HCT116 (cell line): Measurements from ENCODE around the gene AOC2. TPM values are rescaled to one million over a fixed set of nuclear protein-coding genes. Genes with fewer than 3 reads are reported as not detected.

Experiments used
- ATAC-seq: fragments of 200-7000 bp; cut with Tn5 transposase; 2 replicates; pipeline ENCODE4 v1.9.1; 2020; ENCODE audit warnings: mild to moderate bottlenecking, moderate library complexity
- BruUV-seq: library from RNA; stranded (reverse); fragments of 400-500 nt; replicated peaks from 2 replicates; lab custom pipeline; 2021; lab: Mats Ljungman, UMichigan
- CTCF ChIA-PET: fragments of 300-600 bp; sonication (Branson Sonifier 250); formaldehyde crosslinking; loops from one replicate; lab custom pipeline; 2021; ENCODE audit warnings: antibody characterized with exemption; lab: Charles Lee
- POLR2A ChIA-PET: fragments of 300-600, 350-600 bp; sonication (Branson Sonifier 250); formaldehyde crosslinking; loops from one replicate; lab custom pipeline; 2021; ENCODE audit warnings: antibody characterized with exemption; lab: Charles Lee
- RAD21 ChIA-PET, 2 experiments: fragments of 300-600 bp; sonication (Branson Sonifier 250); formaldehyde crosslinking; loops; one replicate each; lab custom pipeline; 2023; ENCODE audit warnings: low total read pairs in 2 of 2; ENCODE audit not compliant: uncharacterized antibody in 2 of 2, unreplicated experiment in 2 of 2, low non-redundant PET in 1 of 2; lab: Charles Lee
- DNase-seq: peaks from one replicate; pipeline ENCODE4 v3.0.0-alpha.2; 2010; ENCODE audit warnings: low read depth, low spot score
- H2AFZ ChIP-seq: fragments of 200-600 bp; shearing (Covaris generic), sonication (generic); 2 replicates; pipeline ENCODE4 v1.6.1; 2017; ENCODE audit warnings: low read depth, mixed run types, mixed read lengths, antibody characterized with exemption, low read length; ENCODE audit not compliant: poor library complexity, severe bottlenecking
- H3K27ac ChIP-seq: 2 replicates; pipeline ENCODE4 v1.5.1; 2012; ENCODE audit warnings: low read depth, low read length
- H3K27me3 ChIP-seq: fragments of 200-600 bp; sonication (generic); 2 replicates; pipeline ENCODE4 v1.6.1; 2016; ENCODE audit warnings: mixed run types, low read length, mixed read lengths; ENCODE audit not compliant: insufficient read depth
- H3K36me3 ChIP-seq, 2 experiments: fragments of 200-500 bp in 1 of 2; fragments of 200-600 bp in 1 of 2; sonication (Bioruptor generic) in 1 of 2; sonication (generic) in 1 of 2; 2 replicates each; pipeline versions ENCODE4 v1.5.1 to v1.6.1; 2014 to 2016; ENCODE audit warnings: low read length in 2 of 2, inconsistent platforms in 1 of 2, mixed read lengths in 1 of 2, mixed run types in 1 of 2; ENCODE audit not compliant: insufficient read depth in 2 of 2, control insufficient read depth in 1 of 2
- H3K4me1 ChIP-seq, 2 experiments: fragments of 200-600 bp in 1 of 2; sonication (generic) in 1 of 2; 2 replicates each; pipeline versions ENCODE4 v1.5.1 to v1.6.1; 2012 to 2017; ENCODE audit warnings: low read length in 2 of 2, inconsistent platforms in 1 of 2, mild to moderate bottlenecking in 1 of 2, mixed read lengths in 1 of 2, mixed run types in 1 of 2, moderate library complexity in 1 of 2; ENCODE audit not compliant: insufficient read depth in 2 of 2, control insufficient read depth in 1 of 2
- H3K4me2 ChIP-seq: fragments of 200-600 bp; sonication (generic); 2 replicates; pipeline ENCODE4 v1.6.1; 2017; ENCODE audit warnings: mixed run types, low read length, mixed read lengths
- H3K4me3 ChIP-seq, 2 experiments: fragments of 200-600 bp in 1 of 2; sonication (generic) in 1 of 2; replicated peaks in 1 of 2; 2 replicates each; pipeline ENCODE4 v1.5.1; 2011 to 2016; ENCODE audit warnings: low read length in 2 of 2, control low read depth in 1 of 2, low read depth in 1 of 2, mild to moderate bottlenecking in 1 of 2, mixed read lengths in 1 of 2, mixed run types in 1 of 2
- H3K79me2 ChIP-seq: fragments of 200-600 bp; sonication (generic); 2 replicates; pipeline ENCODE4 v1.6.1; 2017; ENCODE audit warnings: mild to moderate bottlenecking, mixed run types, low read length, moderate library complexity, mixed read lengths; ENCODE audit not compliant: insufficient read depth
- H3K9ac ChIP-seq: fragments of 200-600 bp; sonication (generic); 2 replicates; pipeline ENCODE4 v1.6.1; 2016; ENCODE audit warnings: low read length, mixed read lengths
- H3K9me2 ChIP-seq: fragments of 200-600 bp; sonication (generic), shearing (Covaris generic); 2 replicates; pipeline ENCODE4 v1.6.1; 2017; ENCODE audit warnings: mixed run types, mild to moderate bottlenecking, moderate library complexity; ENCODE audit not compliant: insufficient read depth
- H3K9me3 ChIP-seq, 2 experiments: fragments of 200-500 bp in 1 of 2; fragments of 200-600 bp in 1 of 2; sonication (Bioruptor generic) in 1 of 2; sonication (generic) in 1 of 2; 2 replicates each; pipeline ENCODE4 v1.6.1; 2014 to 2017; ENCODE audit warnings: low read length in 2 of 2, mixed read lengths in 2 of 2, inconsistent platforms in 1 of 2, low read depth in 1 of 2, mild to moderate bottlenecking in 1 of 2, mixed run types in 1 of 2, moderate library complexity in 1 of 2; ENCODE audit not compliant: control insufficient read depth in 1 of 2, insufficient read depth in 1 of 2
- H4K20me1 ChIP-seq: fragments of 200-600 bp; sonication (generic), shearing (Covaris generic); 2 replicates; pipeline ENCODE4 v1.6.1; 2017; ENCODE audit warnings: mixed run types, mild to moderate bottlenecking, moderate library complexity; ENCODE audit not compliant: insufficient read depth
- EGR1 ChIP-seq: IDR thresholded peaks from 2 replicates; pipeline ENCODE4 v1.6.1; 2012; ENCODE audit warnings: low read depth
- EZH2 ChIP-seq: fragments of 200-600 bp; sonication (generic); IDR thresholded peaks from 2 replicates; pipeline ENCODE4 v1.6.1; 2017; ENCODE audit warnings: antibody characterized with exemption, mixed run types
- POLR2A ChIP-seq: IDR thresholded peaks from 2 replicates; pipeline ENCODE4 v1.7.0; 2011; ENCODE audit warnings: borderline replicate concordance; ENCODE audit not compliant: insufficient read depth, insufficient read length; ENCODE audit errors: extremely low read depth
- POLR2AphosphoS5 ChIP-seq: IDR thresholded peaks from 2 replicates; pipeline ENCODE4 v1.6.1; 2011; ENCODE audit warnings: mild to moderate bottlenecking, low read depth, low read length, moderate library complexity
- RAD21 ChIP-seq: IDR thresholded peaks from 2 replicates; pipeline ENCODE4 v1.6.1; 2012; ENCODE audit warnings: low read depth, mild to moderate bottlenecking
- SIN3A ChIP-seq: IDR thresholded peaks from 2 replicates; pipeline ENCODE4 v1.6.1; 2012; ENCODE audit warnings: low read depth
- SP1 ChIP-seq: IDR thresholded peaks from 2 replicates; pipeline ENCODE4 v1.6.1; 2012; ENCODE audit warnings: low read depth
- SRF ChIP-seq: IDR thresholded peaks from 2 replicates; pipeline ENCODE4 v1.6.1; 2012; ENCODE audit warnings: low read depth
- TCF7L2 ChIP-seq: IDR thresholded peaks from 2 replicates; pipeline ENCODE4 v1.7.0; 2011; ENCODE audit warnings: borderline replicate concordance, inconsistent platforms; ENCODE audit not compliant: insufficient read depth, insufficient read length; ENCODE audit errors: extremely low read depth
- intact Hi-C: fragments of 100-400 bp; cut with micrococcal nuclease; formaldehyde crosslinking; loops from 2 replicates; pipeline ENCODE4 v1.10.0; 2022
- total RNA-seq: library from RNA; stranded (reverse); gene quantifications from one replicate; pipeline ENCODE4 v1.2.1, GENCODE V29; 2021; ENCODE audit not compliant: unreplicated experiment
- TF ChIP-seq, protein P1 (sequence below): IDR thresholded peaks from 2 replicates; pipeline ENCODE4 v1.6.1; 2012
- TF ChIP-seq, protein P2 (sequence below): IDR thresholded peaks from 2 replicates; pipeline ENCODE4 v1.6.1; 2011; ENCODE audit warnings: mild to moderate bottlenecking, low read length, moderate library complexity; ENCODE audit not compliant: insufficient replicate concordance; ENCODE audit errors: extremely low read depth
- TF ChIP-seq, protein P3 (sequence below), 3 experiments: fragments of 200-600 bp in 1 of 3; sonication (generic) in 1 of 3; IDR thresholded peaks in 2 of 3; conservative IDR thresholded peaks in 1 of 3; 2 replicates each; pipeline ENCODE4 v1.5.1; 2012 to 2017; ENCODE audit warnings: low read depth in 2 of 3, low read length in 2 of 3, antibody characterized with exemption in 1 of 3, borderline replicate concordance in 1 of 3, control low read depth in 1 of 3, mild to moderate bottlenecking in 1 of 3, mixed read lengths in 1 of 3, mixed run types in 1 of 3, moderate library complexity in 1 of 3; ENCODE audit not compliant: insufficient read depth in 1 of 3
- TF ChIP-seq, protein P4 (sequence below): IDR thresholded peaks from 2 replicates; pipeline ENCODE4 v1.6.1; 2012; ENCODE audit warnings: low read depth
- TF ChIP-seq, protein P5 (sequence below): IDR thresholded peaks from 2 replicates; pipeline ENCODE4 v1.6.1; 2012

AOC2 gene
- total RNA-seq, 1 experiment from 2014 or later: 8.0 TPM

DNA sequence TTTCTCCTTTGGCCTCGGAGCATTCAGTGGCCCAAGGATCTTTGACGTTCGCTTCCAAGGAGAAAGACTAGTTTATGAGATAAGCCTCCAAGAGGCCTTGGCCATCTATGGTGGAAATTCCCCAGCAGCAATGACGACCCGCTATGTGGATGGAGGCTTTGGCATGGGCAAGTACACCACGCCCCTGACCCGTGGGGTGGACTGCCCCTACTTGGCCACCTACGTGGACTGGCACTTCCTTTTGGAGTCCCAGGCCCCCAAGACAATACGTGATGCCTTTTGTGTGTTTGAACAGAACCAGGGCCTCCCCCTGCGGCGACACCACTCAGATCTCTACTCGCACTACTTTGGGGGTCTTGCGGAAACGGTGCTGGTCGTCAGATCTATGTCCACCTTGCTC, 8.0 kb downstream of the AOC2 start:
- Histone ChIP-seq H3K4me3 (no peak overlapping the region), H3K4me2 (no peak overlapping the region), H3K9me3 (no peaks in the 10 kb centered on the region), H3K79me2 (no peaks in the 10 kb centered on the region), H3K9me2 (no peaks in the 10 kb centered on the region), H2AFZ (no peak overlapping the region), H3K27me3 (no peaks in the 10 kb centered on the region), H3K27ac (no peak overlapping the region), H3K9ac (no peak overlapping the region), H4K20me1 (no peaks in the 10 kb centered on the region), H3K4me1 (no peaks in the 10 kb centered on the region), H3K36me3 (no peaks in the 10 kb centered on the region)
- DNase-seq (no peak), ATAC-seq (no peak)
- CTCF ChIA-PET: no interaction called here
- RAD21 ChIA-PET: no interaction called here
- intact Hi-C loops: no loop called here
- TF ChIP-seq EZH2 (no peak), POLR2A (no peak), TCF7L2 (no peak), EGR1 (no peak), SRF (no peak), RAD21 (no peak), SIN3A (no peak), POLR2AphosphoS5 (no peak), SP1 (no peak)
- TF ChIP-seq, protein P1, sequence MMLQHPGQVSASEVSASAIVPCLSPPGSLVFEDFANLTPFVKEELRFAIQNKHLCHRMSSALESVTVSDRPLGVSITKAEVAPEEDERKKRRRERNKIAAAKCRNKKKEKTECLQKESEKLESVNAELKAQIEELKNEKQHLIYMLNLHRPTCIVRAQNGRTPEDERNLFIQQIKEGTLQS: no peak
- TF ChIP-seq, protein P2, sequence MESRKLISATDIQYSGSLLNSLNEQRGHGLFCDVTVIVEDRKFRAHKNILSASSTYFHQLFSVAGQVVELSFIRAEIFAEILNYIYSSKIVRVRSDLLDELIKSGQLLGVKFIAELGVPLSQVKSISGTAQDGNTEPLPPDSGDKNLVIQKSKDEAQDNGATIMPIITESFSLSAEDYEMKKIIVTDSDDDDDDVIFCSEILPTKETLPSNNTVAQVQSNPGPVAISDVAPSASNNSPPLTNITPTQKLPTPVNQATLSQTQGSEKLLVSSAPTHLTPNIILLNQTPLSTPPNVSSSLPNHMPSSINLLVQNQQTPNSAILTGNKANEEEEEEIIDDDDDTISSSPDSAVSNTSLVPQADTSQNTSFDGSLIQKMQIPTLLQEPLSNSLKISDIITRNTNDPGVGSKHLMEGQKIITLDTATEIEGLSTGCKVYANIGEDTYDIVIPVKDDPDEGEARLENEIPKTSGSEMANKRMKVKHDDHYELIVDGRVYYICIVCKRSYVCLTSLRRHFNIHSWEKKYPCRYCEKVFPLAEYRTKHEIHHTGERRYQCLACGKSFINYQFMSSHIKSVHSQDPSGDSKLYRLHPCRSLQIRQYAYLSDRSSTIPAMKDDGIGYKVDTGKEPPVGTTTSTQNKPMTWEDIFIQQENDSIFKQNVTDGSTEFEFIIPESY: no peak
- TF ChIP-seq, protein P3, sequence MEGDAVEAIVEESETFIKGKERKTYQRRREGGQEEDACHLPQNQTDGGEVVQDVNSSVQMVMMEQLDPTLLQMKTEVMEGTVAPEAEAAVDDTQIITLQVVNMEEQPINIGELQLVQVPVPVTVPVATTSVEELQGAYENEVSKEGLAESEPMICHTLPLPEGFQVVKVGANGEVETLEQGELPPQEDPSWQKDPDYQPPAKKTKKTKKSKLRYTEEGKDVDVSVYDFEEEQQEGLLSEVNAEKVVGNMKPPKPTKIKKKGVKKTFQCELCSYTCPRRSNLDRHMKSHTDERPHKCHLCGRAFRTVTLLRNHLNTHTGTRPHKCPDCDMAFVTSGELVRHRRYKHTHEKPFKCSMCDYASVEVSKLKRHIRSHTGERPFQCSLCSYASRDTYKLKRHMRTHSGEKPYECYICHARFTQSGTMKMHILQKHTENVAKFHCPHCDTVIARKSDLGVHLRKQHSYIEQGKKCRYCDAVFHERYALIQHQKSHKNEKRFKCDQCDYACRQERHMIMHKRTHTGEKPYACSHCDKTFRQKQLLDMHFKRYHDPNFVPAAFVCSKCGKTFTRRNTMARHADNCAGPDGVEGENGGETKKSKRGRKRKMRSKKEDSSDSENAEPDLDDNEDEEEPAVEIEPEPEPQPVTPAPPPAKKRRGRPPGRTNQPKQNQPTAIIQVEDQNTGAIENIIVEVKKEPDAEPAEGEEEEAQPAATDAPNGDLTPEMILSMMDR (IDR thresholded peaks at IDR 0.05 in 2 of 3, conservative IDR thresholded peaks at IDR 0.05 in 1 of 3; ENCODE audit: borderline replicate concordance in 1 of 3, insufficient read depth in 1 of 3, low read depth in 2 of 3, low read length in 2 of 3): no peak
- TF ChIP-seq, protein P4, sequence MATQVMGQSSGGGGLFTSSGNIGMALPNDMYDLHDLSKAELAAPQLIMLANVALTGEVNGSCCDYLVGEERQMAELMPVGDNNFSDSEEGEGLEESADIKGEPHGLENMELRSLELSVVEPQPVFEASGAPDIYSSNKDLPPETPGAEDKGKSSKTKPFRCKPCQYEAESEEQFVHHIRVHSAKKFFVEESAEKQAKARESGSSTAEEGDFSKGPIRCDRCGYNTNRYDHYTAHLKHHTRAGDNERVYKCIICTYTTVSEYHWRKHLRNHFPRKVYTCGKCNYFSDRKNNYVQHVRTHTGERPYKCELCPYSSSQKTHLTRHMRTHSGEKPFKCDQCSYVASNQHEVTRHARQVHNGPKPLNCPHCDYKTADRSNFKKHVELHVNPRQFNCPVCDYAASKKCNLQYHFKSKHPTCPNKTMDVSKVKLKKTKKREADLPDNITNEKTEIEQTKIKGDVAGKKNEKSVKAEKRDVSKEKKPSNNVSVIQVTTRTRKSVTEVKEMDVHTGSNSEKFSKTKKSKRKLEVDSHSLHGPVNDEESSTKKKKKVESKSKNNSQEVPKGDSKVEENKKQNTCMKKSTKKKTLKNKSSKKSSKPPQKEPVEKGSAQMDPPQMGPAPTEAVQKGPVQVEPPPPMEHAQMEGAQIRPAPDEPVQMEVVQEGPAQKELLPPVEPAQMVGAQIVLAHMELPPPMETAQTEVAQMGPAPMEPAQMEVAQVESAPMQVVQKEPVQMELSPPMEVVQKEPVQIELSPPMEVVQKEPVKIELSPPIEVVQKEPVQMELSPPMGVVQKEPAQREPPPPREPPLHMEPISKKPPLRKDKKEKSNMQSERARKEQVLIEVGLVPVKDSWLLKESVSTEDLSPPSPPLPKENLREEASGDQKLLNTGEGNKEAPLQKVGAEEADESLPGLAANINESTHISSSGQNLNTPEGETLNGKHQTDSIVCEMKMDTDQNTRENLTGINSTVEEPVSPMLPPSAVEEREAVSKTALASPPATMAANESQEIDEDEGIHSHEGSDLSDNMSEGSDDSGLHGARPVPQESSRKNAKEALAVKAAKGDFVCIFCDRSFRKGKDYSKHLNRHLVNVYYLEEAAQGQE: no peak
- TF ChIP-seq, protein P5, sequence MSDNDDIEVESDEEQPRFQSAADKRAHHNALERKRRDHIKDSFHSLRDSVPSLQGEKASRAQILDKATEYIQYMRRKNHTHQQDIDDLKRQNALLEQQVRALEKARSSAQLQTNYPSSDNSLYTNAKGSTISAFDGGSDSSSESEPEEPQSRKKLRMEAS: no peak
- POLR2A ChIA-PET: no interaction called here
- no TSS peak for BruUV-seq
